Inflammatory macrophage treated with lipopolysaccharide for 1 hour (primary cell): ENCODE results near the gene SLC6A9.

Source experiments
- DNase-seq, 2 donors: peaks; one replicate each; pipeline ENCODE4 v3.0.0-alpha.2; 2020 to 2022

The SLC6A9 gene

DNA sequence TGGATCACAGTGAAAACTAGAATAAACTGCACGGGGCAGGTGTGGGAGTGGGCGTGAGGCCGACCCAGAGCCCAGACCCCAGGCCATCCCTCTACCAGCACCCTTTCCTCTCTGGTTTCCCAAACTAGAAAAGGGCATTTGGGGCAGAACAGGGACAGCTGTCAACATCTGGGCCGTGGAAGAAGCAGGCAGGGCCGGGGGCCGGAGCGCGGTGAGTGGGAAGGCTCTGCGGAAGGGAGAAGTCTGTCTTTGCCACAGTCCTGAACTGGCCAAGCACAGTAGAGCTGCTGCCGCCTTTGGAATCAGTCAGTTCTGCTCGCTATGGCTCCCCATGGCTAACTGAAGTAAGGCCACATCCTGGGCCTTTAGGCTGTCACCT, 33.3 kb downstream of the SLC6A9 start:
- no peak for DNase-seq

DNA sequence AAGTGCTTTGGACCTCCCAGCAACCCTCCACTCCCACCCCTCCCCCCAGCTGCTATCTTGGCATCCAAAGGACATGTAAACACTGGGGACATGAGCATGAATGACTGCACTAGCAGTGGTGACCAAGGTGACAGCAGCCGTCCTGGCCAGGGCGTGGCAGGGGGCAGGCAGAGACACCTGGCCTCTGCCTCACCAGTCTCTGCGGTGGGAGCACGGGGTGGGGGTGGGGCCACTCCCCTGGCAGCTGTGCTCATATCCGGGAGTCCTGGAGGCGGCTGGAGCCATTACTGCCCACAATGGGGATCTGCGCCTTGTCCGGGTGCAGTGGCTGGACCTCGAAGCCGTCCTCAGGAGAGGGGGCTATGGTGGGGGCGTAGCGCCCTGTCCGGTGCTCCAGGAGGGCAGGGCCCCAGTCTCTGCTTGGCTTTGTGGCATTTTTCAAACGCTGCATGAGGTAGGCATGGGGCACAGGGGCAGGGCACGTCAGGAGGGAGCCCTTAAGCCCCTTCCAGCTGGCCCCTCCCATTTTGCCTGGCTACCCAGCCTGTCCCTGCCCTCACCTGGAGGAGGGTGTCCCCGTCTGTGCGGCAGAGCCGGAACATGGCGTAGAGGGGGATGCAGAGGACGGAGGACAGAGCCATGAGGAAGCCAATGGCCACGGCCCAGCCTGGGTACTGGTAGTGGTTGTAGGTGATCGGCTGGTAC, 33.8 kb downstream of the SLC6A9 start:
- DNase-seq, result no peak

GRCh38 chr1:43996733-43997115, 34.5 kb downstream of the SLC6A9 start:
- DNase-seq, result no peak

DNA sequence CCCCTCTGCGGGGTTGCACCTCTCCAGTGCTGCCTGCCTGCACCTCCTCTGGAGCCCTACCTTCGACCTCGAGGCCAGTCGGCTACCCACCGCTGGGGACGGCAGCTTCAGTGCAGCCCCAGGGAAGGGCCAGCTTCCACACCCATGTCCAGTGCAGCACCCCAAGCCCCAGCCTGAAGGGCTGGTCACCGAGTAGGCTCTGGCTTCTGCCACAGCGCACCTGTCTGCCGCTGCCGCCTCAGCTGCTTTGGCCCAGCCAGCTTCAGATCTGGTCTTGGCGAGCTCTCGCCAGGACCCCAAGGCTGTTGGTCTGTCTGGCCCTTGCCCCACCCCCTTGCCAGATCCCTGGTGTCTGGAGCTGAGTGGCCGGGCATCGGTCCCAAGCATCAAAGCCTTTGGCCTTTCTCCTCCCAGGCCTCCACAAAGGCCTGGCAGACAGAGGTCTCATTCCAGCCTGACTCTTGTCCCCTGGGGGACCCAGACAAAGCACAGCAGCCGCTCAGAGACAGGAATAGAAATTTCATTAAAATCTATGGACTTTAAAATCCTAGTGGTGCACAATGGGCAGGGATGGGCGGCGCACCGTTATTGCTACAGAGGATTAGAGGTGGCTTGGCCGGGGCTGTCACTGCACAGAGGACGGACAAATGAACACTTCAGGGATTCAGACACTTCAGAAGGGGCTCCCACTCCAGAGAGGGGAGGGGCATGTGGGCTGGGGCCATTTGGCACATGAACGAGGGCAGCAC, 35.1 kb downstream of the SLC6A9 start:
- no peak for DNase-seq

DNA sequence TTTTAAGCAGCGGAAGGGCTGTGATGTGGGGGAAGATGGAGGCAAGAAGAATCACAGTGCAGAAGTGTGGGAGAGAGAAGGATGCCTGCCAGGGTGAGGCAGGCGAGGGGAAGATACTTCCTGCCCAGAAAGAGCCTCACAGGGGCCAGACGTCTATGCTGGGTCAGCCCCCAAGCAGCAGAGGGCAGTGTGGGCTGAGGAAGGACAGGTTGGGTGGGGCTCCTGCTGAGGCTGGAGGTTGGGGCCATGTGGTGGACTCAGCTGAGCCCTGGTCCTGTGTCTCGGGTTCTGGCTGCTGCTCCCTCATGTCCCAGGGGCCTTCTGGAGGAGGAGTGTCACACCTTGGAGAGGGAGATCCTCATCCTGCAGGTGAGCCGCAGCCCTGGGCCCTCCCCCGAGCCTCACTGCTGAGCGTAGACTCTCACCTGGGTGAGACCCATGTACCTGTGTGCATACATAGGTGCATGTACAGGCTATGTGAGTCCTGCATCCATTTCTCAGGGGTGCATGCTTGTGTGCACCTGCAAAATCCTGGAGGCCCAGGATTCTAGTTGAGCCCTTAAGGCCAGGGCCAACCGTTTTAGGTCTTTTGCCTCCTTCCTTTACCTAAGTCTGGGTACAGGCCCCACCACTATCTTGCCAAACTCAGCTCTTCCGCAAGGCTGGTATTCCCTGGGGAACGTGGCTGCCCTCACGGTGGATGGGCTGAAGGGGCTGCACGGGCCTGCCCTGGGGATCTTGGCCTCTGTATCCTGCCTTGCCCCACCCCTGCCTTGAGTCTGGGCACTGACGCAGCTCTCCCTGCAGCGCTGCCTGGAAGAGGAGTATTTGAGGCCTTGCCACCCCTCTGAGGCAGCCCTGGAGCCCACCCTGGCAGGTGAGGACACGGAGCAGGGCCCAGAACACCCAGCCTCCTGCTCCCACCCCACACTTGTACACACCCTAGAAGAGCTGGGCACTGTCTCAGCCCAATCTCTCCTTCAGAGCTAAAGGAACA, 36.2 kb downstream of the SLC6A9 start:
- no peak for DNase-seq

DNA sequence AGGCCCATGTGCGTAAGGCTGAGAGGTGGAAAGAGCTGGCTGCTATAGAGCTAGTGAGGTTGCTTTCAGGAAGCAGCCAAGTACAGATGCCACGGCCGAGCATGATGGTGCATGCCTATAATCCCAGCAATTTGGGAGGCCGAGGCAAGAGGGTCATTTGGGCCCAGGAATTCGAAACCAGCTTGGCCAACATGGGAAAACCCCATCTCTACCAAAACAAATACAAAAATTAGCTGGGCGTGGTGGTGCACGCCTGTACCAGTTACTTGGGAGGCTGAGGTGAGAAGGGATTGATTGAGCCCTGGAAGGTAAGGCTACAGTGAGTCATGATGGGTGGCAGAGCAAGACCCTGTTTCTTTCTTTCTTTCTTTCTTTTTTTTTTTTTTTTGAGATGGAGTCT, 37.2 kb downstream of the SLC6A9 start:
- no peak for DNase-seq

GRCh38 chr1:43993206-43993914, 37.9 kb downstream of the SLC6A9 start:
- no peak for DNase-seq

GRCh38 chr1:43992232-43992995, 38.8 kb downstream of the SLC6A9 start:
- no peak for DNase-seq

- DNase-seq, result peak; percentile 65 to 79
Observed at GRCh38 chr1:43991476-43992231, 39.6 kb downstream of the SLC6A9 start, which contains the start of gene CCDC24. TSS of gene CCDC24 (plus strand) at chr1:43991599. CDS start at chr1:43991879, 280 bp downstream.

- no peak for DNase-seq
Observed at GRCh38 chr1:43991200-43991475, 40.1 kb downstream of the SLC6A9 start.

- no peak for DNase-seq
Observed at GRCh38 chr1:43990271-43991199, 40.7 kb downstream of the SLC6A9 start.

GRCh38 chr1:43987159-43987902, 43.9 kb downstream of the SLC6A9 start:
- DNase-seq, result no peak

- DNase-seq, result no peak
Observed at GRCh38 chr1:43986712-43987111, 44.5 kb downstream of the SLC6A9 start.

DNA sequence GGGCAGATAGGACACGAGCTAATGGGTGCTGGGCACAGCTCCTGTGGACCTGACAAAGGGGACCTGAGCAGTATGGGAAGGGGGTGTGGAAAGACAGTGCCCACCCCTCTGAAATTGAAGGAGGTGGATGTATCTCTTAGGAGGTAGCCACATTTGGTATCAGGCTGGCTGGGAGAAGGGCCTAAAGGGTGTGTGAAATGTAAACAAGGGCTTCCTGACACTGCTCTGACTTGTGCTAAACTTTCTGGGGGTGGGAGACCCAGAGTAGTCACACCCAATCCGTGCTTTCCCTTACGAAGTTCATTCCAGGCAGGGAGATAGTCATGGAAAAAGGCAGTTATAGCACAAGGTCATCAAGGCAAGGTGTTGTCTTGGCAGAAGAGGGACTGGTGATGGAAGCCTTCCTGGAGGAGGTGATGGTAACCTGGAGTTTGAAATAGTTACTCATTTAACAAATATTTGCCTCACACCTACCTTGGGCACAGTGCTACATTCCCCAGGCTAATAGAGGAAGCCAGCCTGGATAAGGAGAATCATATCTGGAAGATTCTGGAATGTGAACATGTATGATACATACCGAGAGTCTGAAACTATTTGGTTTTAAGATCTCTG, 45.2 kb downstream of the SLC6A9 start:
- no peak for DNase-seq

DNA sequence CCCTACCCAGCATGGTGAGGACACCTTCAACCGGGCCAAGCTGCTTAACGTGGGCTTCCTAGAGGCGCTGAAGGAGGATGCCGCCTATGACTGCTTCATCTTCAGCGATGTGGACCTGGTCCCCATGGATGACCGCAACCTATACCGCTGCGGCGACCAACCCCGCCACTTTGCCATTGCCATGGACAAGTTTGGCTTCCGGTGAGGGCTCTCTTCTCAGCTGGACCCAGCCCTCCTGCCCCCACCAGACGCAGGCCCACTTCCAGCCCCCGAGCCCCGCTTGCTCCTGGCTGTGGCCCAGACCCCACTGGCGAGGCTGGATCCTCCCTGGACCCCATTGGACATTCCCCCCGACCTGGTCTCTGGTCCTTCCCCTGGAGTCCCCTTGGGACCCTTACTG, 46.4 kb downstream of the SLC6A9 start:
- no peak for DNase-seq

DNA sequence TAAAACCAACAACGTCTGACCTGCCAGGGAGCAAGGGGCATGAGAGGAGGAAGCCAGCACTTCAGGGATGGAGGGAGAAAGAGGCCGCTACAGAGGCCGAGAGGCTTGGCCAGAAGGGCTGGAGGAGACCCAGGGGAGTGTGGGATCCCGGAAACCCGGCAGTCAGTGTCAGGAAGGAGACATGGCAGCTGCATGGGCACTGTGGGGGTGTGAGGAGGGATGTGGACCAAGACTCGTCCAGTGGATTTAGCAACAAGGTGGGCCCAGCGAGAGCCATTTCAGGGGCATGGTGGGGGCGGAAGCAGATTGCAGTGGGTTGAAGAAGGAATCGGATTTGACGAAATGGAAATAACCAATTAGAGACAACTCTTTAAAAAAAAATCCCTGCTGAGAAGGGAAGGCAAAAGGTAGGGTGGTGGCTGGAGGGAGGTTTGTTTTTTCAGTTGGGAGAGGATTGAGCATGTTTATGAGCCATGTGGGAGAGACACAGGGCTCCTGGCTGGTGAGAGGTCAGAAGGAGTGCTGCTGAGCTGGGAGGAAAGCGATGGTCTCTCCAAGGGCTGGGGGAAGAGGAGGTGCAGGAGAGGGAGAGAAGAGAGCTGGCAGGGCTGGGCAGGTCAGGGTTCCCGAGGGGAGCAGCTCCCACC, 47.9 kb downstream of the SLC6A9 start:
- DNase-seq, result no peak

GRCh38 chr1:43982808-43983207, 48.5 kb downstream of the SLC6A9 start:
- DNase-seq, result peak; percentile 28 to 47

DNA sequence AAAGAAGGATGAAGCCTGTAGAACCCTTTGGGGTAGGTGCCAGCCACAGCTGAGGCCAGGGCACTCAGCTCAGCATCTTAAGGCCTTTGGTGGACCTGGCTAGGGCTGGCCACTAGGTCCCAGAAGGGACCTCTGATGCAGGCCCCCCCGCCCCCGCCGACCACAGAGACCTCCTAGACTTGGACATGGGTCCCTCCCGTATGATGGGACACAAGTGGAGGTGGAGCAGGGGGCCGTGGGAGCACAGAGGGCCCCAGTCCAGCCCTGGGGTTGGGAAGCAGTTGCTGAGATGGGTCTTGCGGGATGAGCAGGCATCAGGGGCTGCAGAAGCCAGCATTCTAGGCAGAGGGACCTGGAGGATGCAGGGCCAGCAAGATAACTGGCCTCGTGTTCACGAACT, 49.0 kb downstream of the SLC6A9 start:
- no peak for DNase-seq
